Psoas muscle (tissue), 8 donors: Measurements from ENCODE around the gene TMA7B. TPM values are rescaled to one million over a fixed set of nuclear protein-coding genes. Genes with fewer than 3 reads are reported as not detected.
A peak's percentile ranks its signal among the peaks of the same experiment; 100 is the strongest.

Experiments used
- ATAC-seq, 4 donors: fragments of 200-7000 bp; cut with Tn5 transposase; one replicate each; pipeline ENCODE4 v1.9.1; 2020; ENCODE audit warnings: moderate library complexity in 3 of 4, mild to moderate bottlenecking in 2 of 4
- DNase-seq, 2 donors: peaks; one replicate each; pipeline ENCODE4 v3.0.0-alpha.2; 2020
- H3K27ac ChIP-seq: fragments of 200-600 bp; one replicate; pipeline ENCODE4 v1.8.0; 2022
- H3K27me3 ChIP-seq, 3 donors: fragments of 200-600 bp in 1 of 3; one replicate each; pipeline versions ENCODE4 v1.6.1 to v1.8.0; 2013 to 2022; ENCODE audit warnings: low read length in 2 of 3, mild to moderate bottlenecking in 2 of 3, moderate library complexity in 1 of 3; ENCODE audit not compliant: insufficient read depth in 3 of 3
- H3K36me3 ChIP-seq, 2 donors: fragments of 200-600 bp in 1 of 2; one replicate each; pipeline versions ENCODE4 v1.6.1 to v1.8.0; 2013 to 2022; ENCODE audit warnings: low read depth in 1 of 2, mild to moderate bottlenecking in 1 of 2, moderate library complexity in 1 of 2; ENCODE audit not compliant: insufficient read depth in 1 of 2
- H3K4me1 ChIP-seq: fragments of 200-600 bp; one replicate; pipeline ENCODE4 v1.8.0; 2022
- H3K4me3 ChIP-seq: fragments of 200-600 bp; one replicate; pipeline ENCODE4 v1.8.0; 2022; ENCODE audit warnings: mild to moderate bottlenecking
- H3K9me3 ChIP-seq: fragments of 200-600 bp; one replicate; pipeline ENCODE4 v1.8.0; 2022
- CTCF ChIP-seq: fragments of 200-600 bp; IDR thresholded peaks from one replicate; pipeline ENCODE4 v1.8.0; 2022; ENCODE audit warnings: antibody characterized with exemption
- WGBS, 3 donors: extraction: QIAGEN DNeasy Blood & Tissue Kit; methylation state at CpG; one replicate each; pipeline versions ENCODE4 v1.1.6 to v1.1.7; 2013; 5-methylcytosine and 5-hydroxymethylcytosine counted together
- intact Hi-C, 2 donors: fragments of 100-400 bp; cut with DNase I; formaldehyde crosslinking; loops; one replicate each; pipeline versions ENCODE4 v1.11.0 to v1.14.2; 2022
- polyA plus RNA-seq, 3 donors: library from polyadenylated mRNA; stranded (reverse); fragments of 200-250 nt; gene quantifications; one replicate each; pipeline ENCODE4 v1.2.3, GENCODE V29; 2013
- total RNA-seq, 4 donors: library from RNA; stranded (reverse); fragmentation: NEBNext Ultra II Directional in 2 of 4; extraction: Animal tissue kit (Norgen Biotek cat#: 25700) in 2 of 4; gene quantifications; one replicate each; pipeline versions ENCODE4 v1.2.1 to v1.2.4, GENCODE V29; 2021 to 2023
- donor health status: healthy with polysubstance abuse.
- donor health status: DM: no; HTN: no; CAD: no; lungs with moderate emphysema.
- donor health status: Bipolar disorder and iron deficiency.
- donor health status: healthy.
- donor health status: DM: yes; HTN: yes; CAD: no.
- donor health status: DM: no; HTN: no; CAD: no.
- donor health status: DM: no; HTN: no; CAD: no.
- donor health status: DM: yes; HTN: yes; CAD: no.

The TMA7B gene
- total and polyA plus RNA-seq, 7 donors = not detected

- 72 to 84% (median 73%) methylated on average over 6 of the region's 6 CpGs for WGBS, 3 donors
- no peak for TF ChIP-seq CTCF
- no peak for ATAC-seq
- no peaks in the 10 kb centered on the region for H3K9me3 ChIP-seq
- intact Hi-C loops = no loop called here
- no peak for DNase-seq
- H3K27ac ChIP-seq = no peak overlapping the region
- H3K4me3 ChIP-seq = no peak overlapping the region
- H3K36me3 ChIP-seq = no peaks in the 10 kb centered on the region
- no peaks in the 10 kb centered on the region for H3K4me1 ChIP-seq
- peaks cover 0 to 2% (median 0%) of the 10 kb centered on the region in 3 donors for H3K27me3 ChIP-seq
Measured at GRCh38 chr22:39952347-39952746, 7.8 kb upstream of the TMA7B start.

- DNase-seq = no peak
Measured at GRCh38 chr22:39953101-39953500, 7.1 kb upstream of the TMA7B start.

DNA sequence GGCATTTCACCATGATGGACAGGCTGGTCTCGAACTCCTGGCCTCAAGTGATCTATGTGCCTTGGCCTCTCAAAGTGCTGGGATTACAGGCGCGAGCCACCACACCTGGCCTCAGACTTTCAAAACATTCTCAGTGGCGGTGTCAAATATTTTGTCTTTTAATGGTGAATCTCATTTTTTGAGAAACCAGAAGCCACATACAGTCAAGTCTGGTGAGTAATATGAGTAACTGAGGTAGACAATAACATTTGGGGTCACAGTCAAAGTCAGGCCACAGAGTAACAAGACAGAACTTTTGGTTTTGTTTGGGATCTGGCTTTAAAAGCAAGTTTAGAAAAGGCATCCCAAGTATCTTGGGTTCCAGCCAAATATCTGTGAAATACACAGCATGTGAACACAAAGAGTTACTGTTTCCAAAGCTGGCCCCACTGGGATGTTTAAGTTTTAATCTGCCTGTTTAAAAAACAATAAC is 5.6 kb upstream of the TMA7B start:
- H3K36me3 ChIP-seq = no peaks in the 10 kb centered on the region
- no peaks in the 10 kb centered on the region for H3K9me3 ChIP-seq
- peaks cover 0 to 6% (median 2%) of the 10 kb centered on the region in 3 donors for H3K27me3 ChIP-seq
- no peak overlapping the region for H3K27ac ChIP-seq
- H3K4me1 ChIP-seq = no peaks in the 10 kb centered on the region
- intact Hi-C loops = no loop called here
- no peak for TF ChIP-seq CTCF
- ATAC-seq = no peak
- 50 to 68% (median 51%) methylated on average over 4 of the region's 4 CpGs for WGBS, 3 donors
- H3K4me3 ChIP-seq = no peak overlapping the region
- no peak for DNase-seq

More at GRCh38 chr22:39953101-39953500, 7.1 kb upstream of the TMA7B start:
- no peaks in the 10 kb centered on the region for H3K4me1 ChIP-seq
- no peaks in the 10 kb centered on the region for H3K36me3 ChIP-seq
- peaks cover 0 to 2% (median 0%) of the 10 kb centered on the region in 3 donors for H3K27me3 ChIP-seq
- TF ChIP-seq CTCF = no peak
- no peak overlapping the region for H3K27ac ChIP-seq
- intact Hi-C loops = no loop called here
- H3K4me3 ChIP-seq = no peak overlapping the region
- no peaks in the 10 kb centered on the region for H3K9me3 ChIP-seq
- WGBS, 3 donors = 56 to 71% (median 57%) methylated on average over 2 of the region's 2 CpGs
- peak in 1 of 4 donors; percentile 72 for ATAC-seq

GRCh38 chr22:39955675-39956074 is 4.5 kb upstream of the TMA7B start:
- Histone ChIP-seq H3K4me1 (no peaks in the 10 kb centered on the region), H3K27me3 (peaks cover 0 to 6% (median 0%) of the 10 kb centered on the region in 3 donors), H3K36me3 (no peaks in the 10 kb centered on the region), H3K27ac (no peak overlapping the region), H3K4me3 (no peak overlapping the region), H3K9me3 (no peaks in the 10 kb centered on the region)
- TF ChIP-seq CTCF = no peak
- intact Hi-C loops = no loop called here
- DNase-seq (no peak), ATAC-seq (no peak)
- 92 to 94% (median 93%) methylated on average over 2 of the region's 2 CpGs for WGBS, 3 donors
